Measurements from ENCODE around the gene SRSF9. TPM values are rescaled to one million over a fixed set of nuclear protein-coding genes. Genes with fewer than 3 reads are reported as not detected.

SRSF9 gene
- total RNA-seq, 3 donors from 2014 or later: 117 to 140 (median 139) TPM

DNA sequence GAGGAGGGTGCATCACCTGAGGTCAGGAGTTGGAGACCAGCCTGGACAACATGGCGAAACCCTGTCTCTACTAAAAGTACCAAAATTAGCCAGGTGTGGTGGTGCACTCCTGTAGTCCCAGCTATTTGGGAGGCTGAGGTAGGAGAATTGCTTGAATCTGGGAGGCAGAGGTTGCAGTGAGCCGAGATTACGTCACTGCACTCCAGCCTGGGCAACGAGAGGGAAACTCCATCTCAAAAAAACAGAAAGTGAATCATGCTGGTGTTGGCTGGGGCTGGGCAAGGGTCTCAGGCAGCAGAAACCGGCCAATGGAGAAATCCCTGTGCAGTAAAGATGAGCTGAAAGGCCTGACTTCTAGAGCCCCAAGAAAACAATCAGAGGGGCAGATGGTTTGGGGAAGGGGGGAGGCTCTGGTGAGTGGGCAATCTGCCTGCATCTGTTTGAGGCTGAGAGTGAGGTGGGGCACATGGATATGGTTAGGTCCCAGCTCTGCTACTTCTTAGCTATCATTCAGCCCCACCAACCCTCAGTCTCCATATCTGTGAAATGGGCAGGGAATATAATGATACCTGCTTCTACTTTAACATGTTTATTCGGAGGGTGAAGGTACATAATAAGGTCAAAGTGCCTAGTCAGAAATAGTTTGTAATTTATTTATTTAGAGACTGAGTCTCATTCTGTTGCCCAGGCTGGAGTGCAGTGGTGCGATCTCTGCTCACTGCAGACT is 52.9 kb downstream of the SRSF9 start:
- Histone ChIP-seq H3K9me3 (no peaks in the 10 kb centered on the region), H3K36me3 (ENCODE audit: low read depth) (no peaks in the 10 kb centered on the region), H3K4me3 (no peak overlapping the region), H3K4me1 (ENCODE audit: low read depth) (no peaks in the 10 kb centered on the region)
- intact Hi-C loops (cut with DNase I, micrococcal nuclease): no loop called here
- DNase-seq (no peak), ATAC-seq (no peak)
- TF ChIP-seq, protein P1, sequence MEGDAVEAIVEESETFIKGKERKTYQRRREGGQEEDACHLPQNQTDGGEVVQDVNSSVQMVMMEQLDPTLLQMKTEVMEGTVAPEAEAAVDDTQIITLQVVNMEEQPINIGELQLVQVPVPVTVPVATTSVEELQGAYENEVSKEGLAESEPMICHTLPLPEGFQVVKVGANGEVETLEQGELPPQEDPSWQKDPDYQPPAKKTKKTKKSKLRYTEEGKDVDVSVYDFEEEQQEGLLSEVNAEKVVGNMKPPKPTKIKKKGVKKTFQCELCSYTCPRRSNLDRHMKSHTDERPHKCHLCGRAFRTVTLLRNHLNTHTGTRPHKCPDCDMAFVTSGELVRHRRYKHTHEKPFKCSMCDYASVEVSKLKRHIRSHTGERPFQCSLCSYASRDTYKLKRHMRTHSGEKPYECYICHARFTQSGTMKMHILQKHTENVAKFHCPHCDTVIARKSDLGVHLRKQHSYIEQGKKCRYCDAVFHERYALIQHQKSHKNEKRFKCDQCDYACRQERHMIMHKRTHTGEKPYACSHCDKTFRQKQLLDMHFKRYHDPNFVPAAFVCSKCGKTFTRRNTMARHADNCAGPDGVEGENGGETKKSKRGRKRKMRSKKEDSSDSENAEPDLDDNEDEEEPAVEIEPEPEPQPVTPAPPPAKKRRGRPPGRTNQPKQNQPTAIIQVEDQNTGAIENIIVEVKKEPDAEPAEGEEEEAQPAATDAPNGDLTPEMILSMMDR (IDR thresholded peaks at IDR 0.05): no peak

DNA sequence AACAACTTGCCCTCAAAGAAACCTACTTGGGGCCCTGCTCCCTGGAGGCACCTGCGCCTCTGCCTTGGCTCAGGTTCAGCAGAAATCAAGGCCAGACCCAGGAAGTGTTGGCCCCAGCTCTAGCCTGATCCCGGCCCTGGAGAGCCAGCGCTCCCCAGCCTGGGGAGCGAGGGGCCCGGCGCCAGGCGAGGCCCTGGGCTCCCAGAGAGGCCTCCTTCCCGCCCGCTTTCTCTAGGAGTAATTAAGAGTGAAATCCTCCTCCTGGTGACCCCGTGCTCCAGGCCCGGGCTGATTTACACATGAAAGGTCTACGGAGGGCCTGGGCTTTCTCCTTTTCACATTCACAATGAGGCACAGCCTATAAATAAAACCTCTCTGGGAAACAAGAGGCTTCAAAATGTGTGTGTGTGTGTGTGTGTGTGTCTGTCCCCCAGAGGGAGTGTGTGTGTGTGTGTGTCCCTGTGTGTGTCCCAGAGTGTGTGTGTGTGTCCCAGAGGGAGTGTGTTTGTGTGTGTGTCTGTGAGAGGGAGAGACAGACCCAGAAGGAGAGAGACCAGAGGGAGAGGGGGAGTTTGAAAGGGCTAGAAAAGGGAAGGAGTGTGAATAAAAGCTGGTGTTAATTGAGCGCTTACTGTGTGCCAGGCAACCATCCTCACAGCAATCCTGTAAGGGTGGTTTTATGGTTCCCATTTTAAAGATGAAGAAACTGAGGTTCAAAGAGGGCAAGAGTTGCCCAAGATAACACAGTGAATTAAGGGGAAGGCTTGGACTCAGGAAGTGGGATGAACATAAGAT is 55.5 kb downstream of the SRSF9 start:
- ATAC-seq (peak; percentile 94), DNase-seq (peak in 2 of 3 donors; percentile 49 to 57)
- Histone ChIP-seq H3K36me3 (ENCODE audit: low read depth) (no peaks in the 10 kb centered on the region), H3K4me1 (ENCODE audit: low read depth) (no peaks in the 10 kb centered on the region), H3K9me3 (no peaks in the 10 kb centered on the region), H3K4me3 (no peak overlapping the region)
- TF ChIP-seq, protein P1 (IDR thresholded peaks at IDR 0.05): no peak
- intact Hi-C loops (cut with DNase I, micrococcal nuclease): no loop called here

DNA sequence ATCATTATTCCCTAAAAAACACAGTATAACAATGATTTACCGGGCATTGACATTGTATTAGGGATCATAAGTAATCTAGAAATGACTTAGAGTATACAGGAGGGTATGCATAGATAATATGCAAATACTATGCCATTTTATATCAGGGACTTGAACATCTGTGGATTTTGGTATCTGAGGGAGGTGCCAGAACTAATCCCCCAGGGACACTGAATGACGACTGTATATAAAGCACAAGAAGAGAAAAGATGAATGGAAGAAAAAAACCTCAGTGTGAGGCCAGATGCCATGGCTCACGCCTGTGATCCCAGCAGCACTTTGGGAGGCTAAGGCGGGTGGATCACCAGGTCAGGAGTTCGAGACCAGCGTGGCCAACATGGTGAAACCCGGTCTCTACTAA is 57.1 kb downstream of the SRSF9 start:
- no peak for ATAC-seq
- intact Hi-C loops (cut with DNase I, micrococcal nuclease): no loop called here

More for the DNA sequence above, 57.1 kb downstream of the SRSF9 start:
- no peak for DNase-seq
- no peak overlapping the region for H3K4me3 ChIP-seq
- TF ChIP-seq, protein P1 (IDR thresholded peaks at IDR 0.05): no peak
- H3K36me3 ChIP-seq (ENCODE audit: low read depth): no peaks in the 10 kb centered on the region
- no peaks in the 10 kb centered on the region for H3K9me3 ChIP-seq
- no peaks in the 10 kb centered on the region for H3K4me1 ChIP-seq (ENCODE audit: low read depth)

Other genes with a start within 250 kb of the SRSF9 start
- 100 to 1,000 TPM; 117 to 167 (median 146) TPM for gene PXN, start 204.0 kb downstream of the SRSF9 start, total RNA-seq
- over 10,000 TPM in 2 of 3 donors, 1,000 to 10,000 TPM in 1; 4,682 to 17,144 (median 13,566) TPM for gene RNU4-2, start 177.8 kb downstream of the SRSF9 start, total RNA-seq
- gene RNU4-1, start 176.5 kb downstream of the SRSF9 start, total RNA-seq: 1,000 to 10,000 TPM; 2,217 to 4,015 (median 3,130) TPM
- 1 to 10 TPM in 2 of 3 donors, under 1 TPM in 1; 0.53 to 3.9 (median 2.8) TPM for gene SIRT4, start 167.4 kb downstream of the SRSF9 start, total RNA-seq
- gene PLA2G1B, start 142.0 kb downstream of the SRSF9 start, total RNA-seq: not detected
- 1 to 10 TPM; 3.7 to 6.3 (median 3.8) TPM for gene MSI1, start 100.6 kb downstream of the SRSF9 start, total RNA-seq
- gene COX6A1, start 31.6 kb downstream of the SRSF9 start, total RNA-seq: 100 to 1,000 TPM; 509 to 899 (median 865) TPM
- gene TRIAP1, start 23.4 kb downstream of the SRSF9 start, total RNA-seq: 10 to 100 TPM; 14.9 to 16.7 (median 16.3) TPM
- 10 to 100 TPM; 20.6 to 29.5 (median 26.8) TPM for gene GATC, start 23.3 kb downstream of the SRSF9 start, total RNA-seq
- gene DYNLL1, start 26.4 kb upstream of the SRSF9 start, total RNA-seq: 100 to 1,000 TPM; 309 to 343 (median 309) TPM
- gene COQ5, start 59.4 kb upstream of the SRSF9 start, total RNA-seq: 10 to 100 TPM; 22.8 to 30.0 (median 29.5) TPM
- gene RNF10, start 64.6 kb upstream of the SRSF9 start, total RNA-seq: 100 to 1,000 TPM; 158 to 300 (median 237) TPM
- gene POP5, start 111.7 kb upstream of the SRSF9 start, total RNA-seq: 10 to 100 TPM; 29.5 to 44.3 (median 37.7) TPM
- gene CABP1, start 170.9 kb upstream of the SRSF9 start, total RNA-seq: 1 to 10 TPM in 2 of 3 donors, under 1 TPM in 1; 0.51 to 1.8 (median 1.2) TPM
- gene MLEC, start 217.4 kb upstream of the SRSF9 start, total RNA-seq: 100 to 1,000 TPM; 166 to 281 (median 272) TPM
- gene UNC119B, start 240.7 kb upstream of the SRSF9 start, total RNA-seq: 10 to 100 TPM; 20.5 to 26.7 (median 23.3) TPM